ENCODE results near the gene MAP3K5.
"Not testable (repeated sequence)": the region's sequence is repeated elsewhere in the genome, so short reads cannot be mapped to it uniquely, and the experiment has no call there.

MAP3K5 gene

DNA sequence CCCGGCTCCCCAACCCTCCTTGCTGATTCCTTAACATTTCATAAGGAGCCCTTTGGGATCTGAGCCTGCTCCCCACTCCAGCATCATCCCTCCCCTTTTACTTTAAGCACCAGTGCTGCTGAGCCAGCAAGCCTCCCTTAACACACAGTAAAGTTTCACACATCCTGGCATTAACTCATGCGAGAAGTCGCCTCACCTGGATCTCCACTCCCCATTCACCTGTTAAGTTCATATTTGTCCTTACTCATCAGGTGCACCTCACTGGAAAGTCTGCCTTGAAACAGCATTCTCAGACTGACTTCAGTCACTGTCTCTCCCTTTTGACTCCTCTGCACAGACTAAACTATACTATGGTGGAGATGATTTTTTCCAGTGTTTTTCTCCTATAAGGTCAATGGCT is 194.2 kb downstream of the MAP3K5 start:
- DNase-seq: no peak

DNA sequence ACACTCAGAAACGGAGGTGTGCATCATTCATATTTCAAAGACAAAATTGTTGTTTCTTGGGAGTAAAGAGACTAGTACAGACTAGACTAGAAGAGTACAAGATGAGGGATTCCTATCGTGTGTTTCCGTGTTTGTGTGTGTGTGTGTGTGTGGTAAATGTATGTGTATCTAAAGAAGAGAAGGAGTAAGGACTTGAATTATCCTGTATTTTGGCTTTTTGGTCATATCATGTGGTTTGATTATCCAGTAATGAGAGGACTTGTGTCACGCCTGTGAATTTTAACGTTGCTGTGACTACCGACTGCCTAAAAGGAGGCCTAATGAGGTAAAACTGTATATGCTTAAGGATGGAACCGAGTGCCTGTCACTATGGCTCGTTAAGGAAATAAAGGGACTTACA is 197.6 kb downstream of the MAP3K5 start:
- DNase-seq: no peak

DNA sequence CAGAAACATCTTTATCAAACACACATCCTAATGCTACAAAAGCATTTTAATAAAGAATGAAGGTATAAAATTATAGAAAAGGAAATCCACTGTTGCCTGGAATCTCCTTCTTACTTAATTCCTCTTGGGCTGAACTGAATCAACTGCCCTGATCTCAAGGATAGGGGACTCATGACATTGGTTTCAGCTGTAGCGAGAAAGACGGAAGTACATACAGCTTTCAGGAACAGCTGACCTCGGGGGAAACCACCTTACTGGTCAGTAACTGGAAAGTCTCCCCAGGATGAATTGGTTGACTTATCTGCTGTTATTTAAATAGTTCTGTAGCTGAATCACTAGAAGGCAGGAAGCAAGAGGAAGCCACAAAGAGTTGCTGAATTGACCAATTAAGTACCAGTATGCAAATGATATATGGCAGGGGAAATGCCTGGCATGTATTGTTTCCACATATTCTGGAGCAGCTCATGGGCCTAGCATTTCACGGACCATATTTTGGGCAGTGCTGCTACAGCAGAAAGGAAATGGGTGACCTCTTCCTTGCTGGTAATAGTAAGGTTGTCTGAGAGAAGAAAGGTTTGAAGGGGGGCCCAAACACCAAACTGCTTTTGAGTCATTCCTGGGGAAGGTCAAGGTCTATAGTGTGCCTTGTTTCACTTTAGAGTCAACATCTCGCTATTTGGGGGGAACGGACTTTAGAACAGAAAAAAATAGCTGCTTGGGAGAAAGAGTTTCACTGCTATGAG is 198.4 kb downstream of the MAP3K5 start:
- no peak for DNase-seq

DNA sequence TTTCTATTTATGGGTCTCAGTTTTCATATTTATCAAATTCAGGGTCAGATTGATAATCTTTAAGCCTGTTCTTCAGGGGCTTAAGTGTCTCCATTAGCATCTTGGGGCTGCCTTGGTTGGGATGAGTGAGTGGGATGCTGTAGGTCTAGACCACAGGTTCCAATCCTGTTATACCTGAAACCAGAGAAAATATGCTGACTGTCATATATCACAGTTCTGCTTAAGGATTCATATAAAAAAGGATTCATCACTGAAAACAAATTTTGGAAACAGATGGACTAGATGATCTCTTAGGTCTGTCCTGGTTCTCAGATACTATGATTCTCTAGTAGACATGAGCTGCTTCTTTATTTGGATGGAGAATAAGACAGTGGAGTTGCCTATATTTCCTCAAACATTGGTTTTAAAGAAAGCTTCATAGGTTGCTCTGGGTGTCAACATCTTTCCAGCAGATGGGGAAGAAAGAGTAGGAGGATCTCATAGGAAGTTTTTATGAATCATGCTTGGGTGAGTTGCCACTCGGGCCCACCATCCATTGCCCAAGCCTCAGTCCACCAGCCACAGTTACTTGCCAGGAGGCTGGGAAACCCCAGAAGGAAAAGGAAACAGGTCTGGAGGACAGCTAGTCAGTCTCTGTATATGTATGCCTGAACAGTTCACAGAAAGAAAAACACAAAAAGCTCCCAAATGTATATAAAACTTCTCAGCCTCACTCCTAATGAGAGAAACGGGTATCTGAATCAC is 199.2 kb downstream of the MAP3K5 start:
- DNase-seq: no peak

DNA sequence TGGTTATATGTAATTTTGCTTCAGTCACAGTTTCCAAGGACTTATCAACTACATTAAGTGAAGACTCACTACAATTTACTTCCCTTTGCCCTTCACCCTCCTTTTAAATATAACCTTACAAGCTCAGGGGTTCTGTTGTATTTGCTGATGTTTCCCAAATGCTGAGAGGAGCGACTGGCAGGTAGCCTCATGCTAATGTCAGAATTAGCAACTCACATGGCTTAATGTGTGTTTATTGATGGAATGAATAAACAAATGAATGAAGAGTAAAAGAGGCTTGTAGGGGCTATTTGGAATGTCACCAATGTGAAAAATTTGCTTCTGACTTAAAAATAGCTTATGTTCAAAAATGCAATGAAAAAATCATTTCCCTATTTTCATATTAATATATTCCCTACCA is 200.7 kb downstream of the MAP3K5 start:
- no peak for DNase-seq

DNA sequence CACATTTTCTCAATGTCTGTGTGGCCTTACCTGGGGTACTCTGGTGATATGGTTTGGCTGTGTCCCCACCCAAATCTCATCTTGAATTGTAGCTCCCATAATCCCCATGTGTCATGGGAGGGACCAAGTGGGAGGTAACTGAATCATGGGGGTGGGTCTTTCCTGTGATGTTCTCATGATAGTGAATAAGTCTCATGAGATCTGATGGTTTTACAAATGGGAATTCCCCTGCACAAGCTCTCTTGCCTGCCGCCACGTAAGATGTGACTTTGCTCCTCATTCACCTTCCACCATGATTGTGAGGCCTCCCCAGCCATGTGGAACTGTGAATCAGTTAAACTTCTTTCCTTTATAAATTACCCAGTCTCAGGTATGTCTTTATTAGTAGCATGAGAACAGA is 201.4 kb downstream of the MAP3K5 start:
- DNase-seq: not testable (repeated sequence)

DNA sequence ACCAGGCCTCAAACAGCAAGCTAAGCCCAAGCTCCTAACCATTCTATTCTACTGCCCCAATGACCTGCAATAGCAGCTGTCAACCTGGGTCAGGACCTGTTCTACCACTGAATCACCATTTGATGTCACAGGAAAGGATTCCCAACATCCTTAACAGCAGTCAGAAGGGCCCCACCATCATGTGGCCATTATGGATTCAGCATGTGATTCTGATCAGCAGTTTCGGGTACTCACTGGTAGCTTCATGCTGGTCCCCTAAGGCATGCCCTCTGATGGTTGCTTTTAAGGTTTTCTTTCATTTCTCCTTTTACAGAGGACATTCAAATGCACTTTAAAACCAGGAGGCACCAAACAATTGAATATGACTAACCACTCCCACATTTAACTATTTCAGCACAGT is 204.8 kb downstream of the MAP3K5 start:
- DNase-seq: no peak

DNA sequence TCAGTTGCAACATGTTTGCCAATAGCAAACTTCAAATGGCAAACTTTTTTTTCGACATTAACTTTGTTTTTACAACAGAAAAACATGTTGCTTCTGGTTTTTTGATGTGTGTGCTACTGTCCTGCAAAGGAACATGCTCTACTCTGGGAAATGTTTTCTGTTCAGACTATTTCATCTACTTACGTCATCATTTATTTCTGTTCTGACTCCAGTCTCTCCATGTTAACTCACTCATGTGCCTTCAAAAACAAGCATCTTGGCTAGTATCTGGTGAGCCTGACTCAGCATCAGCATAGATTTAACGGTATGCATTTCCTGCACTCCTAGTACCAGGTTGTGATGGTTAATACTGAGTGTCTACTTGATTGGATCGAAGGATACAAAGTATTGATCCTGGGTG is 206.0 kb downstream of the MAP3K5 start:
- no peak for DNase-seq

DNA sequence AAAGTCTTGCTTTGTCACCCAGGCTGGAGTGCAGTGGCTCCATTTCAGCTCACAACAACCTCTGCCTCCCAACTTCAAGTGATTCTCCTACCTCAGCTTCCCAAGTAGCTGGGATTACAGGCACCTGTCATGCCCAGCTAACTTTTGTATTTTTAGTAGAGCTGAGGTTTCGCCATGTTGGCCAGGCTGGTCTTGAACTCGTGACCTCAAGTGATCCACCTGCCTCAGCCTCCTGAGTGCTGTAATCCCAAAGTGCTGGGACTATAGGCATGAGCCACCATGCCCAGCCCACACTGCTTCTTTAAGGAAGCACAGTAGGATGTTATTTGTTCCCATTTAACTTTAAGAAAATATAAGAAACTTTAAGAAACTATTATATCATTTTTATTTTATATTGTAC is 206.8 kb downstream of the MAP3K5 start:
- DNase-seq: not testable (repeated sequence)

DNA sequence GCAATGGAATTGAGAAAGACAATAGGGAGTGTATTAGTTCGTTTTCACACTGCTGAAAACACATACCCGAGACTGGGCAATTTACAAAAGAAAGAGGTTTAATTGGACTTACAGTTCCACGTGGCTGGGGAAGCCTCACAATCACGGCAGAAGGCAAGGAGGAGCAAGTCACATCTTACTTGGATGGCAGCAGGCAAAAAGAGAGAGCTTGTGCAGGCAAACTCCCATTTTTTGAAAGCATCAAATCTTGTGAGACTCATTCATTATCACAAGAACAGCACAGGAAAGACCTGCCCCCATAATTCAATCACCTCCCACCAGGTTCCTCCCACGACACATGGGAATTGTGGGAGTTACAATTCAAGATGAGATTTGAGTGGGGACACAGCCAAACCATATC is 208.0 kb downstream of the MAP3K5 start:
- not testable (repeated sequence) for DNase-seq

DNA sequence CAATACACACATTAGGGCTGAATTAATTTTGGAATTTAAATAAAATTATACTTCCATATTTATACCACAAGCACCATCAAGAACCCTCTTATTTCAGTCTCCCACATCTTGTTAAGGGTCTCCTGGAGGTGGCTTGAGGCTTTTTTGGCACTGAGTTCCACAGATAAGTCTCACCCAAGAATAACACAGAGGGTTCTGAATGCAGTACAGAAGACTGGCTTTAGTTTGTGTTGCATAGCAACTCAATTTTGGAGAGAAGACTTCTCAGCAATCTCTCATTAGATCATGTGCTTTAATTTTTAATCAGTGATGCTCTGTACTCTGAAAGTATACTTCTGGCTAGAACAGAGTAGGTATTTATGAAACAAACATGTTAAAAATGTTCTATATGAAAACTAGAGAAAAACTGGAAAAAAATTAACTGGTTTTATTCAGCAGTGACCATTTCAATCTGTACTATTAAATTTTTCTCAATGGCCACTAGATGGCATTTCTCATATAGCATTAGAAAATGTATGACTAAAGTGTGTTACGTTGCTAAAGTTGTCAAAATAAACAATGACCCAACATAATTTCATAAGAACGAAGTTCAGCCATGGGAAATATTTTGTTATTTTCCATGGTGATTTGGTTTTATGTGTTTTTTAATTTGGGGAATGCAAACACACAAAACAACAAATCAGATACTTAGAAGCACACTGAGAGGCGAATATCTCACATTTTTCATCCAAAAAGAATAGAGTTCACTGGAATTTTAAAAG is 209.4 kb downstream of the MAP3K5 start:
- no peak for DNase-seq

DNA sequence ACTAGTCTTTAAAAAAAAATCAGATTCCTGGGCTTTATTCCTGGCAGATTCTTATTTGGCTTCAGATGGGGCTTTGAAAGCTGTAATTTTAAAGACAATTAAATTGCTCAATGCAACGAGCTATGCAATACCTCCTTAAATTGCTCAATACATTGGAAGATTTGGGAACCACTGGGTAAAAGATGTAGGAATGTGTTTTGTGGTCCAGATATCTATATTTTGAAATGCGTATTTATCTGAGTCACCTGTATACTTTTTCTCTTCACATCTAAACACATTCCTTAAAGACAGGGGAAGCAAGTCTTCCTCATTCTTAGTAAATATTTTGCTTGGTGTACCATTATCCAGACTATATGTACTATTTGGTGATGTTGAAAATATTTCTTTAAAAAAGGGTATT is 212.5 kb downstream of the MAP3K5 start:
- DNase-seq: no peak

DNA sequence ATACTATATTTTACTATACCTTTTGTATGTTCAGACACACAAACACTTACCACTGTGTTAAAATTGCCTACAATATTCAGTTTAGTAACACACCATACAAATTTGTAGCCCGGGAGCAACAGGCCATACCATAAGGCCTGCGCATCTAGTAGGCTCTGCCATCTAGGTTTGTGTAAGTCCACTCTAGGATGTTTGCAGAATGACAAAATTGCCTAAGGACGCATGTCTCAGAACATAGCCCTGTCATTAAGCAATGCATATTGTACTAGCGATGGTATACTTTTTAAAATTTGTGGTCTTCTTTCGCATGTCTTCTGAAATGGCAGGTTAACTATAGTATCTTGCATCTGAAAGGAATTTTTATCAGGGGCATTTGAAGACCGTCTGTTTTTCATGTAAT is 215.5 kb downstream of the MAP3K5 start:
- DNase-seq: no peak

DNA sequence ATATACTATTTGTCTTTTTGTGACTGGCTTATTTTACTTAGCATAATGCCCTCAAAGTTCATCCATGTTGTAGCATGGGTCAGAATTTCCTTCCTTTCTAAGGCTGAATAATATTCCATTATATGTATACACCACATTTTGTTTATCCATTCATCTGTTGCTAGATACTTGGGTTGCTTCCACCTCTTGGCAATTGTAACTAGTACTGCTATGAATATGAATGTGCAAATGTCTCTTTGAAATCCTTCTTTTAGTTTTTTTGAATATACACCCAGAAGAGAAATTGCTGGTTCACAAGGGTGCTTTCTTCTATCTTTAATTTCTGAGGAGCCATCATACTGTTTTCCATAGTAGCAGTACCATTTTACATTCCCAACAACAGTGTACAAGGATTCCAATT is 220.8 kb downstream of the MAP3K5 start:
- no peak for DNase-seq

DNA sequence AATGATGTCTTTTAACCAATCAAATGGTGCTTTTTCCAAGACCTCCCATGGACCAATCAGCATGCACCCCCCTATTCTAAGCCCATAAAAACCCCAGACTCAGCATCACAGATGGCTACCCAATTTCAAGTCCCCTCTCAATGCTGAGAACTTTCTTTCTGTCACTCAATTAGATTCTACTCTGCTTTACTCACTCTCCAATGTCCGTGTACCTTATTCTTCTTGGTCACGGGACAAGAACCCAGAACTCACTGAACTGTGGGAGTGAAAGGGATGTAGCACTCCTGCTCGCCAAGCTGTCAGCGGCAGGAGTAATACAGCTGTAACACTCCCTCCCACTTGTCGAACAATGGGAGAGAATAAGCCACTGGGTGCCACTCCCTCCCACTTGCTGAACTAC is 221.2 kb downstream of the MAP3K5 start:
- no peak for DNase-seq

DNA sequence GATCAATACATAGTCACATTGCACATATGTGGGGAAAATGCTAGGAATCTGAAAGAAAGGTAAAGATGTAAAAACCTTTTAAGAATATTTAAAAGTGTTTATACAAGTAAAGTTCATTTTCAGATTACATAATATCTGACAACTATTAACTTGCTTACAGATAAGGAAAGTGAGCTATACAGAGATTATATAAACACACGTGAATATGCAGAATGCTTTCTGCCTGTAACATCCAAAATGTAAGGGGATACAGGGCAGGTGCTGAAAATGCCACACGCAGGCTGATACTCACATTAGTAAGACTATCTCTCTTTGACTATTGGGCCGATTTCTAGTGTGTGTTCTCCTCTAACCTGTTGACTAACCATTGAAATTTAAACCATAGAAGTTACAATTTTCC is 224.1 kb downstream of the MAP3K5 start:
- DNase-seq: no peak

DNA sequence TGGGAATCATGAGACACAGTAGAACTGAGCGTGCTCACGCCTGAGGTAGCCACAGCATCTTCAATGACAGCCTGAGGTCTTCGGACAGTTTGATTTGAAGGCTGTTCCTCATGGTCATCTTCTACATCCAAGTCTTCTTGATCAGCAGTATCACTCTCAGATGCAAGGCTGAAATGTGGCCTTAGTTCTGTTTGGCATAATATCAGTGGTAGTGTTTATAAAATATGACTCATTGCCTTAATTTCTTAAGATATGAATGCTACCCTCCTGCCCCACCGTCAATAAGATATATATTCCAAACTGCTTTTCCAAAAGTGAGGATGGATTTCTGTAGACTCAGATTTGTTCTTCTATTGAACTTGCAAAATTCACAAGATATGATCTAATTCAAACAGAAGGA is 224.6 kb downstream of the MAP3K5 start:
- DNase-seq: no peak

DNA sequence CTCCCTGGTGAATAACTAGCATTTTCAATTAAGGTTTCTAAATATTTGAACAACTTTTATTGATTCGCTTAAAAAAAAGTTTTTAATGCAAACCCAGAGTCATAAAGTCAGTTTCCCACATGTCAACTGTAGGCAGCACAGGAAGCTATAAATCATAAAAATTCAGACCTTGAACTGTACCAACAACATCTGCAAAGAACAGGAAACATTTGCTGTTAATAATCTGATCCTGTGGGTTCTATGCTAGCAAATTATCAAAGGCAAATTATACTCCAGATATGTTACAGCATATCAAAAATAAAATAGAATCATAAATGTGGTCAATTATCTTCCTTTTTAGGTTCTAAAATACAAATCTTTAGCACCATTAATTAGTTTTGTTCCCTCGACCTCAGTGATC is 225.4 kb downstream of the MAP3K5 start:
- DNase-seq: no peak

DNA sequence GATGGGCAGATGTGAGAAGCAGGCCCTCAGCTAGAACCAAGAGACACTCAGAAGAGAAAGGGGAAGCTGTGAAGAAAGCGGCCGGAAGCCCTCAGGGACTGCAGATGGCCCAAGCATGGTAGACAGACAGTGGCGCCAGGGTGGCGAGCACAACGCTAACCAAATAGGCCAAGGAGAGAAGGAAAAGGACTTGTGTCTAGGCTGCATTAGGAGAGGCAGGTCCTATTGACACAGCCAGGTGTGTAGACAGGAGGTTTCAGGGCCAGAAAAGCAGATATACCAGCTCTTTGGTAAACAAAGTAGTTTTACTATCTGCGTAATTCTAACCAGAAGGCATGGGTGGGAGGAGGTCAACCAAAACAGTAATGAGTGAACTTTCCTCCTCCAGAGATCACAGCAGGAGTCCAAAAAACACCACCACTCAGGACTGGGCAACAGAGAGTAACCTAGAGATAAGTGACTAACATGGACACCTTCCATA is 226.2 kb downstream of the MAP3K5 start:
- DNase-seq: no peak

DNA sequence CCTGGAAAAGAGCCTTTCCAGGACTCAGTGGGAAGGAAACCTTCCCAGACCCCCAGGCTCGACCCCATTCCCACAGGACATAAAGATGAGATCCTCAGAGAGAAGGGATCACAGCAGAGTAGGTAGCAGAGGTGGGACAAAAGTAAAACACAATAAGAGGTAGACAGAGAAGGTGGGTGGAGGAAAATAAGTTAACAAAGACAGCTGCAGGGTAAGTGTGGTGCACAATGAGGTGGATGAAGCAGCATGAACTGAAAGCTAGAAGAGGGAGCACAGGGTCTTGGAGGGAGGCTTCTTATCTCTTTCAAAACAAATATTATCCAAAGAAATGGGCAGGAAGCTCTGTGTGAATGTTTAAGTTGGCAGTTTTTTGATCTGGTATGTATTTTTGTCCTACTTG is 228.1 kb downstream of the MAP3K5 start:
- no peak for DNase-seq

DNA sequence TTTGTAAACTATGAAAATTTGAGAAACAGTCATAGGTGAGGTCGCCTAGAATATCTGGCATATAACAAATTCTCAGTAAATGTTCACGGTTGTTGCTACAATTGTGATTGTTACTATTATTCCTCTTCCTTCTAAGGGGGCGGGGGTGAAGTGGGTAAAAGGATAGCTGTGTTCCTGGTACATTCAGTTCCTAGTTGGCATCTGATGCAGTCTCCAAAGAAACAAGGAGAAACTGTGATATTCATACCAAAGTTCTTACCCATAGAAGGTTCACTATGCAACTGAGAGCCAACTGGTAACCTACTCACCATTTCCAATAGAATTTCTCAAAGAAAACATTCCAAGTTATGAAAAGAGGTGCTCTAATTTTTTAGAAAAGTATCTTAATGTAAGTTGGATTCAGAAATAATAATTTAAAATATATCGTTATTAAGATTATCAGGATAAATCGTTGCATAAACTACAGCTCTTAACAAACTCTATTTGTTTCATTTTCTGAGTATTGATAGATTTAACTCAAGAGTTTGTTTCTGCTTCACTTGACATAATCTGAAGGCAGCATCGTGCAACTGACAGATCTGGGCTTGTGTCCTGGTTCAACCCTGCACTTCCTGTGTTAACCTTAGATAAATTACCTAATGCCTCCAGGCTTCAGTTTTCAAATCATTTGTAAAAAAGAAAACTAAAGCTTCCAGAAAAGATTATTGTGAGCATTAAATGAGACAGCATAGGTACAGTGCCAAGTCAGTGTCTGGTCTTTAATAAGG is 228.7 kb downstream of the MAP3K5 start:
- no peak for DNase-seq

DNA sequence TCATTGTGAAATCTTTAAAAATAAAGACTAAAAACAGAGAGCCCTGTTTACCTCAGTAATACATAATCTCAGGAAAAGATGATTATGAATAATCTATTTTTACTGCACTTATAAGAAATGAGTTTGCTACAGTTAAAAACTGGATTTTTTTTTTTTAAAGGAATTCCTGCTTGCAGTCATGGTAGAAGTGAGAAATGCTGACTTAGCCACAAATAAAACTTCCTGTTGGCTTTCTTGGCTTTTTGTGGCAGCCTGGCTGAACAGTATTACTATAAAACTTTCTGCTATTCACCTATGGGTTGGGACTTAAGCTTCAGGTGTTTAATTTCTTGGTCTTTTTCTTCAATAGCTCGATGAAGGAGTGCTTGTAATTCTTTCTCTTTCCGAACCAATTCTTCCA is 230.1 kb downstream of the MAP3K5 start:
- DNase-seq: no peak

DNA sequence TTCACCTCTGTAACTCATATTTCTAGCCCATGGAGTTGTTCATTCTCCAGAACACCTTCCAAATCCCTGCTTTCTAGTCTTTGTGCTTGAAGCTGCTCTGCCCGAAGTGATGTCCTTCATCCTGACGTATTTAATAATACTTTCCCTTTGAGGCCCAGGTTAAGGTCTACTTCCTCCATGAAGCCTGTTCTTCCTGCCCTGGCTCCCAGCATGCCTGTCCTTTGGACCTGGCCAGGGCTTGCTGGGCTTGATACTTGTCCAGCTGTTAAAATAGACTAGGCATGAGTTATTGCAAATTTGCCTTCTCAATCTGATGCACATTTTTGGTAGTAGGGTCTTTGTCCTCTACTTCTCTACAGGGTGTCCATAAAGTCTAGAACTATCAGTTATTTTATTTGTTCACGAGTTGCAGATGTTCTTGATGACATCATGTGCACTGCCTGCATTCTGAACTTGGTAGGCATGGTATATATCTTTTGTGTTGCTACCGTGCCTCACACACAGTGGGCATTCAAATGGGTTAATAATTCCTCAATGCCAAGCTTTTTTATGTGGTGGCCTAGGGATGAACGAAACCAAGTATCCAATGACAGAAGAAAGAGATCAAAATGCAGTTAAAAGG is 239.0 kb downstream of the MAP3K5 start:
- no peak for DNase-seq
